ENCODE results near the gene MACROD2. TPM values are rescaled to one million over a fixed set of nuclear protein-coding genes. Genes with fewer than 3 reads are reported as not detected.

MACROD2 gene
- total and polyA plus RNA-seq, 7 donors: 0.20 to 4.8 (median 0.87) TPM

GRCh38 chr20:14928083-14928482 lies 932.8 kb downstream of the MACROD2 start:
- H3K9me3 ChIP-seq: no peaks in the 10 kb centered on the region
- intact Hi-C loops (cut with DNase I): no loop called here
- DNase-seq: no peak
- H3K4me1 ChIP-seq: no peaks in the 10 kb centered on the region
- TF ChIP-seq CTCF (IDR thresholded peaks at IDR 0.05): no peak
- no peak overlapping the region for H3K27ac ChIP-seq
- no peak for ATAC-seq
- no peaks in the 10 kb centered on the region for H3K27me3 ChIP-seq (ENCODE audit: insufficient read depth in 3 of 3, low read length in 2 of 3)
- no peak overlapping the region for H3K4me3 ChIP-seq
- H3K36me3 ChIP-seq (ENCODE audit: insufficient read depth in 1 of 2, low read depth in 1 of 2): no peaks in the 10 kb centered on the region
- 12 to 33% (median 23%) methylated on average over 3 of the region's 3 CpGs for WGBS, 3 donors

- no peak for ATAC-seq
- intact Hi-C loops (cut with DNase I): no loop called here
- Histone ChIP-seq H3K27ac (no peak overlapping the region), H3K27me3 (ENCODE audit: insufficient read depth in 3 of 3, low read length in 2 of 3) (no peaks in the 10 kb centered on the region), H3K9me3 (no peaks in the 10 kb centered on the region), H3K4me1 (no peaks in the 10 kb centered on the region), H3K36me3 (ENCODE audit: insufficient read depth in 1 of 2, low read depth in 1 of 2) (no peaks in the 10 kb centered on the region), H3K4me3 (no peak overlapping the region)
- WGBS, 3 donors: 96 to 97% (median 96%) methylated on average over 8 of the region's 8 CpGs
- TF ChIP-seq CTCF (IDR thresholded peaks at IDR 0.05): no peak
- no peak for DNase-seq
Measured at GRCh38 chr20:14929388-14929787, 934.1 kb downstream of the MACROD2 start.

GRCh38 chr20:14932040-14932439 lies 936.7 kb downstream of the MACROD2 start:
- H3K4me3 ChIP-seq: no peak overlapping the region
- no peak for ATAC-seq
- intact Hi-C loops (cut with DNase I): no loop called here
- H3K9me3 ChIP-seq: no peaks in the 10 kb centered on the region
- H3K36me3 ChIP-seq (ENCODE audit: insufficient read depth in 1 of 2, low read depth in 1 of 2): no peaks in the 10 kb centered on the region
- TF ChIP-seq CTCF (IDR thresholded peaks at IDR 0.05): no peak
- H3K27me3 ChIP-seq (ENCODE audit: insufficient read depth in 3 of 3, low read length in 2 of 3): no peaks in the 10 kb centered on the region
- WGBS, 3 donors: 88 to 91% (median 89%) methylated on average over 4 of the region's 4 CpGs
- no peaks in the 10 kb centered on the region for H3K4me1 ChIP-seq
- H3K27ac ChIP-seq: no peak overlapping the region
- DNase-seq: no peak

- WGBS, 3 donors: 58 to 73% (median 65%) methylated on average over 1 of the region's 1 CpG
- Histone ChIP-seq H3K4me1 (no peaks in the 10 kb centered on the region), H3K36me3 (ENCODE audit: insufficient read depth in 1 of 2, low read depth in 1 of 2) (no peaks in the 10 kb centered on the region), H3K27ac (no peak overlapping the region), H3K27me3 (ENCODE audit: insufficient read depth in 3 of 3, low read length in 2 of 3) (no peaks in the 10 kb centered on the region), H3K4me3 (no peak overlapping the region), H3K9me3 (no peaks in the 10 kb centered on the region)
- TF ChIP-seq CTCF (IDR thresholded peaks at IDR 0.05): no peak
- DNase-seq (no peak), ATAC-seq (no peak)
- intact Hi-C loops (cut with DNase I): no loop called here
Measured at GRCh38 chr20:14935285-14935684, 940.0 kb downstream of the MACROD2 start.

- H3K27ac ChIP-seq: no peak overlapping the region
- DNase-seq (no peak), ATAC-seq (no peak)
- intact Hi-C loops (cut with DNase I): no loop called here
- TF ChIP-seq CTCF (IDR thresholded peaks at IDR 0.05): no peak
- 89 to 98% (median 95%) methylated on average over 3 of the region's 3 CpGs for WGBS, 3 donors
- no peaks in the 10 kb centered on the region for H3K4me1 ChIP-seq
- no peak overlapping the region for H3K4me3 ChIP-seq
- H3K36me3 ChIP-seq (ENCODE audit: insufficient read depth in 1 of 2, low read depth in 1 of 2): no peaks in the 10 kb centered on the region
- no peaks in the 10 kb centered on the region for H3K27me3 ChIP-seq (ENCODE audit: insufficient read depth in 3 of 3, low read length in 2 of 3)
- H3K9me3 ChIP-seq: no peaks in the 10 kb centered on the region
Measured at GRCh38 chr20:14937021-14937420, 941.7 kb downstream of the MACROD2 start.

Measured in psoas muscle (tissue), 8 donors.